Duodenal mucosa (tissue), 2 donors: ENCODE results near the gene SPACDR.
"Not testable (repeated sequence)": the region's sequence is repeated elsewhere in the genome, so short reads cannot be mapped to it uniquely, and the experiment has no call there.

Source experiments
- H3K27ac ChIP-seq: one replicate; pipeline ENCODE4 v1.7.0; 2013; ENCODE audit warnings: low read depth, low read length
- H3K27me3 ChIP-seq, 2 donors: one replicate each; pipeline ENCODE4 v1.7.0; 2013; ENCODE audit warnings: low read length in 2 of 2, control low read depth in 1 of 2; ENCODE audit not compliant: insufficient read depth in 2 of 2, control insufficient read depth in 1 of 2
- H3K36me3 ChIP-seq, 2 donors: one replicate each; pipeline ENCODE4 v1.7.0; 2013; ENCODE audit warnings: low read length in 2 of 2, control low read depth in 1 of 2; ENCODE audit not compliant: insufficient read depth in 2 of 2, control insufficient read depth in 1 of 2
- H3K4me1 ChIP-seq, 2 donors: one replicate each; pipeline ENCODE4 v1.7.0; 2013; ENCODE audit warnings: low read length in 2 of 2, control low read depth in 1 of 2; ENCODE audit not compliant: insufficient read depth in 2 of 2, control insufficient read depth in 1 of 2
- H3K4me3 ChIP-seq, 2 donors: one replicate each; pipeline ENCODE4 v1.7.0; 2013; ENCODE audit warnings: low read length in 2 of 2, low read depth in 1 of 2
- H3K9ac ChIP-seq, 2 donors: one replicate each; pipeline ENCODE4 v1.7.0; 2013; ENCODE audit warnings: low read length in 2 of 2, low read depth in 1 of 2
- H3K9me3 ChIP-seq, 2 donors: one replicate each; pipeline ENCODE4 v1.7.0; 2013; ENCODE audit warnings: low read length in 2 of 2, control low read depth in 1 of 2; ENCODE audit not compliant: control insufficient read depth in 1 of 2

SPACDR gene

GRCh38 chr7:100465702-100466311, 1.7 kb upstream of the SPACDR start:
- no peaks in the 10 kb centered on the region for H3K27me3 ChIP-seq
- peaks cover 0 to 9% of the 10 kb centered on the region in 2 donors for H3K36me3 ChIP-seq
- H3K4me3 ChIP-seq = no peak overlapping the region
- H3K9ac ChIP-seq = no peak overlapping the region
- H3K9me3 ChIP-seq = no peaks in the 10 kb centered on the region
- H3K27ac ChIP-seq = no peak overlapping the region
- H3K4me1 ChIP-seq = peaks cover 0 to 5% of the 10 kb centered on the region in 2 donors

DNA sequence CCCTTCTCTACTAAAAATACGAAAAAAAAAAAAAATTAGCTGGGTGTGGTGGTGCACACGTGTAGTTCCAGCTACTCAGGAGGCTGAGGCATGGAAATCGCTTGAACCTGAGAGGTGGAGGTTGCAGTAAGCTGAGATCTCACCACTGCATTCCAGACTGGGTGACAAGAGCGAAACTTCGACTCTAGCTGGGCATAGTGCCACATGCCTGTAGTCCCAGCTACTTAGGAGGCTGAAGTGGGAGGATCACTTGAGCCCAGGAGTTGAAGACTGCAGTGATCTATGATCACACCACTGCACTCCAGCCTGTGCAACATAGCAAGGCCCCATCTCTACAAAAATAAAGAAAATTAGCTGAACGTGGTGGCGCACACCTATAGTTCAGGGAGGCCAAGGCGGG, 1.2 kb upstream of the SPACDR start:
- Histone ChIP-seq H3K4me3 (no peak overlapping the region), H3K36me3 (peaks cover 0 to 9% of the 10 kb centered on the region in 2 donors), H3K27ac (no peak overlapping the region), H3K9me3 (no peaks in the 10 kb centered on the region), H3K27me3 (no peaks in the 10 kb centered on the region), H3K4me1 (peaks cover 0 to 5% of the 10 kb centered on the region in 2 donors), H3K9ac (no peak overlapping the region)

DNA sequence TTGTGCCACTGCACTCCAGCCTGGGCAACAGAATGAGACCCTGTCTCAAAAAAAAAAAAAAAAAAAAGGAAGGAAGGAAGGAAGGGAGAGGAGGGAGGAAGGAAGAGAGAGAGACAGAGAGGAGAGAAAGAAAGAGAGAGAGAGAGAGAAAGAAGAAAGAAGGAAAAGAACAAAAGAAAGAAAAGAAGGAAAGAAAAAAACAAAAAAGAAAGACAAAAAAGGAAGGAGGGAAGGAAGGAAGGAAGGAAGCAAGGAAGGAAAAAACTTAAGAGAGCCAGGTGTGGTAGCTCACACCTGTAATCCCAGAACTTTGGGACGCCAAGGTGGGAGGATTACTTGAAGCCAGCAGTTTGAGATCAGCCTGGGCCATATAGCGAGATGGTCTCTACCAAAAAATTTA, 731 bp upstream of the SPACDR start:
- Histone ChIP-seq H3K4me3 (no peak overlapping the region), H3K27me3 (no peaks in the 10 kb centered on the region), H3K36me3 (peaks cover 0 to 9% of the 10 kb centered on the region in 2 donors), H3K27ac (no peak overlapping the region), H3K4me1 (peaks cover 0 to 5% of the 10 kb centered on the region in 2 donors), H3K9ac (no peak overlapping the region), H3K9me3 (no peaks in the 10 kb centered on the region)

GRCh38 chr7:100457033-100457432, 7.0 kb downstream of the SPACDR start:
- no peaks in the 10 kb centered on the region for H3K36me3 ChIP-seq
- no peak overlapping the region for H3K4me3 ChIP-seq
- H3K27ac ChIP-seq = no peak overlapping the region
- no peak overlapping the region for H3K9ac ChIP-seq
- no peaks in the 10 kb centered on the region for H3K9me3 ChIP-seq
- H3K27me3 ChIP-seq = no peaks in the 10 kb centered on the region
- no peaks in the 10 kb centered on the region for H3K4me1 ChIP-seq

DNA sequence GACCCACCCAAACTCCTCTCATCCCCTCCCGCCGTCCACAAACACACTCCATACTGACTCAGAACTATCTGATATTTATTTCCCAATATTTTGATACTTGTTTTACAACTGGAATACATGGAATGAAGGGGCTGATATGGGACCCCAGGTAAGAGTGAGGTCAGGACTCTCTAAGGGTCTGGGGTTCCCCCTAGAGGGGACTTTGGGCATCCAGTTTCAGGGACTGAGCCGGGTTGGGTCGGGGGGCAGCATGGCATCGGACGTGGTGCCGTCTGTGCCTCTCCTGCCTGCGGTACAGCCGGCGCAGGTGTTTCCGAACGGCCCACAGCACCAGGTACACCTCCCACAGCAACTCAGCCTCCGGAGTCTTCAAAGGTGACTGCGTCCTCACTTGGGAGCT, 7.5 kb downstream of the SPACDR start:
- H3K27me3 ChIP-seq = no peaks in the 10 kb centered on the region
- H3K4me3 ChIP-seq = no peak overlapping the region
- H3K9ac ChIP-seq = no peak overlapping the region
- H3K27ac ChIP-seq = no peak overlapping the region
- no peaks in the 10 kb centered on the region for H3K9me3 ChIP-seq
- no peaks in the 10 kb centered on the region for H3K36me3 ChIP-seq
- H3K4me1 ChIP-seq = no peaks in the 10 kb centered on the region

- Histone ChIP-seq H3K27me3 (no peaks in the 10 kb centered on the region), H3K27ac (no peak overlapping the region), H3K4me3 (no peak overlapping the region), H3K9ac (no peak overlapping the region), H3K9me3 (no peaks in the 10 kb centered on the region), H3K36me3 (no peaks in the 10 kb centered on the region), H3K4me1 (peaks cover 0 to 1% of the 10 kb centered on the region in 2 donors)
These were observed 8.9 kb downstream of the SPACDR start for GRCh38 chr7:100455206-100455605.

- H3K9ac ChIP-seq, H3K27me3 ChIP-seq, H3K9me3 ChIP-seq, H3K36me3 ChIP-seq, H3K27ac ChIP-seq, H3K4me3 ChIP-seq, H3K4me1 ChIP-seq: not testable (repeated sequence)
These were observed 10.2 kb downstream of the SPACDR start for GRCh38 chr7:100453854-100454253.

GRCh38 chr7:100452513-100452912, 11.5 kb downstream of the SPACDR start:
- H3K27ac ChIP-seq = no peak overlapping the region
- H3K4me1 ChIP-seq = peaks cover 0 to 3% of the 10 kb centered on the region in 2 donors

GRCh38 chr7:100449190-100449795, 14.8 kb downstream of the SPACDR start:
- Histone ChIP-seq H3K36me3 (no peaks in the 10 kb centered on the region), H3K9ac (no peak overlapping the region), H3K27me3 (no peaks in the 10 kb centered on the region), H3K9me3 (no peaks in the 10 kb centered on the region), H3K4me3 (no peak overlapping the region), H3K4me1 (peaks cover 8 to 12% of the 10 kb centered on the region in 2 donors), H3K27ac (no peak overlapping the region)

More at GRCh38 chr7:100452513-100452912, 11.5 kb downstream of the SPACDR start:
- Histone ChIP-seq H3K4me3 (no peak overlapping the region), H3K27me3 (no peaks in the 10 kb centered on the region), H3K9ac (no peak overlapping the region), H3K36me3 (no peaks in the 10 kb centered on the region), H3K9me3 (no peaks in the 10 kb centered on the region)

GRCh38 chr7:100447363-100447762, 16.7 kb downstream of the SPACDR start:
- peaks cover 10 to 14% of the 10 kb centered on the region in 2 donors for H3K4me1 ChIP-seq
- H3K9ac ChIP-seq, H3K36me3 ChIP-seq, H3K4me3 ChIP-seq, H3K27me3 ChIP-seq, H3K9me3 ChIP-seq, H3K27ac ChIP-seq: not testable (repeated sequence)
